ENCODE data around the gene USP27X.

DNA sequence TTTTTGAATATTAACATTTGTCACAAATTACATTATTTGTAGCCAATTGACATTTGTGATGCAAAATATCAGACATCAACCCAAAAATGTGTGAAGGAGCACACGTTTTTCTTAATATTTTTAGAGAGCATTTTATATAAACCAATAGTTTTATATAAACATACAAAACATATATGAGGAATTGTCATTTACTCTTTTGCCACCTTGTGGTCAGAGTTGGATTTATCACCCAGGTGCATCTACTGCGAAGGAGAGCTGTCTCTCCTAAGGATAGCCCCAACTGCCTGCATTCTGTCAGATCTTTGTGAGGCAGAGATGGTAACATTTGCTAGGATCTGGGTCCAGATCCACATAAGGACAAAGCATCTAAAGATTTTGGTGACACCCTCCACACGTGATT lies 2.5 kb upstream of the USP27X start:
- no peak for TF ChIP-seq EP300 (IDR thresholded peaks at IDR 0.05)
- TF ChIP-seq, protein P1, sequence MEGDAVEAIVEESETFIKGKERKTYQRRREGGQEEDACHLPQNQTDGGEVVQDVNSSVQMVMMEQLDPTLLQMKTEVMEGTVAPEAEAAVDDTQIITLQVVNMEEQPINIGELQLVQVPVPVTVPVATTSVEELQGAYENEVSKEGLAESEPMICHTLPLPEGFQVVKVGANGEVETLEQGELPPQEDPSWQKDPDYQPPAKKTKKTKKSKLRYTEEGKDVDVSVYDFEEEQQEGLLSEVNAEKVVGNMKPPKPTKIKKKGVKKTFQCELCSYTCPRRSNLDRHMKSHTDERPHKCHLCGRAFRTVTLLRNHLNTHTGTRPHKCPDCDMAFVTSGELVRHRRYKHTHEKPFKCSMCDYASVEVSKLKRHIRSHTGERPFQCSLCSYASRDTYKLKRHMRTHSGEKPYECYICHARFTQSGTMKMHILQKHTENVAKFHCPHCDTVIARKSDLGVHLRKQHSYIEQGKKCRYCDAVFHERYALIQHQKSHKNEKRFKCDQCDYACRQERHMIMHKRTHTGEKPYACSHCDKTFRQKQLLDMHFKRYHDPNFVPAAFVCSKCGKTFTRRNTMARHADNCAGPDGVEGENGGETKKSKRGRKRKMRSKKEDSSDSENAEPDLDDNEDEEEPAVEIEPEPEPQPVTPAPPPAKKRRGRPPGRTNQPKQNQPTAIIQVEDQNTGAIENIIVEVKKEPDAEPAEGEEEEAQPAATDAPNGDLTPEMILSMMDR (IDR thresholded peaks at IDR 0.05), result no peak
